HS-27A (cell line): ENCODE results near the gene ATP5F1D.
A peak's percentile ranks its signal among the peaks of the same experiment; 100 is the strongest.

Experiments
- DNase-seq: peaks from one replicate; pipeline ENCODE4 v3.0.0-alpha.2; 2012; ENCODE audit warnings: low read depth, missing footprints

ATP5F1D gene

DNA sequence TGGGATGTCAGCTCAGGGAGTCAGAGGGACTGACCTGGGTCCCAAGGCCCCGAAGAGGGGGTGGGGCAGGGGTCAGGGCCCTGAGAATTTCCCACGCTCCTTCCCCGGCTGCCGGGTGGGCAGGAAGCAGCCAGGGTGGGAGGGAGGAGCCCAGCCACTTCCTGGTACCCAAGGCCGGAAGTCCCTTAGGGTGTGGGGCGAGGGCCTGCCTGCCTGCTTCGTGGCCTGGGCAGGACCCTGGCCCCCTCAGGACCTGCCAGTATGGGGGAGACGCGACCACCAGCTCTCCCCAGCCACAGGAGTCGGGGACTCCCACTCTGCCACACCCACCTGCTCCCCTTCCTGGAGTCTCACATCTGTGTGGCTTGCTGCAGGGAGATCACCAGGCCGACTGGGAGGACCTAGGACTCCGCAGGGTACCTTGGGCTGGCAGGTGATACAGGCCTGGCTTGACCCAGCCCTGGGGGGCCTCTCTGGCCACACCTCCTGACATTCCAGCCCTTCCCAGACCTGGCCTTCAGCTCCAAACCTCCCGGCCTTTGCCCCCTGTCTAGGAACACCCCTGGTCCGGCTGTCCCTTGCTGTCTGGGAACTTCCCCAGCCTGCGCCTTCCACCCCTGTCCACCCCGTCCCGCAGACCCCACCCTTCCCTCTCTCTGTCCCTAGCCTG is 17.8 kb downstream of the ATP5F1D start:
- DNase-seq = no peak

- DNase-seq = no peak
Observed at GRCh38 chr19:1259876-1260748, 18.6 kb downstream of the ATP5F1D start.

GRCh38 chr19:1260749-1261537 is 19.4 kb downstream of the ATP5F1D start:
- DNase-seq = no peak

DNA sequence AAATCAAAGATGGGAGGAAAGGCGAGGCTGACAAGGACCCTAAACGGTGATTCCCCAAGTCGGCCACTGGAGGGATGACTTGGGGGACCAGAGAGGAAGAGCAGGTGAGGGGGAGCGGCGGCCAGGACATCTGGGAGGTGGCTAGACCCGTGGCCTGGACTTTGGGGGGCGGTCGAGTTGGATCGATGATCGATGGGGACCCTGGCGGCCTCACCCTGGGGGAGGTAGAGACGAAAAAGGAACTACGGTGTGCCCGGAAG is 19.9 kb downstream of the ATP5F1D start:
- DNase-seq = no peak

GRCh38 chr19:1261798-1262622 is 20.5 kb downstream of the ATP5F1D start:
- DNase-seq = no peak

- DNase-seq = no peak
Observed at GRCh38 chr19:1262623-1263123, 21.1 kb downstream of the ATP5F1D start.

GRCh38 chr19:1263188-1263587 is 21.6 kb downstream of the ATP5F1D start:
- no peak for DNase-seq

GRCh38 chr19:1264801-1265614 is 23.5 kb downstream of the ATP5F1D start:
- no peak for DNase-seq

GRCh38 chr19:1265615-1266128 is 24.1 kb downstream of the ATP5F1D start:
- no peak for DNase-seq

GRCh38 chr19:1266129-1266915 is 24.8 kb downstream of the ATP5F1D start:
- no peak for DNase-seq

GRCh38 chr19:1266916-1267476 is 25.4 kb downstream of the ATP5F1D start:
- DNase-seq = no peak

DNA sequence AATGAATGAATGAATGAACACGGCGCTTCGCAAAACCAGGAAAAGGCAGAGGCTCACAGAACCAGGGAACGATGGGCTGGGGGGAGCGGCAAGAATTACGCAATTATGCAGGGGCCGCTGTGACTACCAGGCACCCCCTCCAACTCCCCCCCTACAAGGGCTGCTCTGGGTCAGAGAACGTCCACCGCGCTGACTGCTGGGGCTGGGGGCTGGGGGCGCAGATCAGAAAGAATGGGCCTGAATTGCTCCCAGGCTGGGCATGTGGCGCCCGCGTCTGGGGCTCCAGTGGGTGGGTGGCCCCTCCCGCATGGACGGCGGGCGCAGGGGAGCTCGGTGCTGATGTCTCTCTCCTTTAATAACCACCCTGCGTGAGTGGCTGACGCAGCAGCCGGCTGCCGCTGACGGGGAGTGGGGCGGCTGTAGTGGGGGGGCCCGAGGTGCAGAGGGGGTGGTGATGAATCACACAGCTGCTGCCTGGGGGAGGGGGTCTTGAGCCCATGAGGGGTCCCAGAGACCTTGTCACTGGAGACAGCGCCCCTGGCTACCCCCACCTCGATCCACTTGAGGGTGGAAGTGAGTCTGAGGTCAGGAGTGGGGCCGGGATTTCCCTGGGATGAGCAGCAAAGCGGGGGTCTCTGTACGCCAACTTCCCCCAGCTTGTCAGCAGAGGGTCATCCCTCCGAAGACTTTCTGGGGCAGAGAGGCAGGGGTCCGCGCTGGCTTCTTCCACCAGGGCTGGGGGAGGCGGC is 26.1 kb downstream of the ATP5F1D start:
- no peak for DNase-seq

GRCh38 chr19:1268226-1269064 is 26.9 kb downstream of the ATP5F1D start:
- no peak for DNase-seq

DNA sequence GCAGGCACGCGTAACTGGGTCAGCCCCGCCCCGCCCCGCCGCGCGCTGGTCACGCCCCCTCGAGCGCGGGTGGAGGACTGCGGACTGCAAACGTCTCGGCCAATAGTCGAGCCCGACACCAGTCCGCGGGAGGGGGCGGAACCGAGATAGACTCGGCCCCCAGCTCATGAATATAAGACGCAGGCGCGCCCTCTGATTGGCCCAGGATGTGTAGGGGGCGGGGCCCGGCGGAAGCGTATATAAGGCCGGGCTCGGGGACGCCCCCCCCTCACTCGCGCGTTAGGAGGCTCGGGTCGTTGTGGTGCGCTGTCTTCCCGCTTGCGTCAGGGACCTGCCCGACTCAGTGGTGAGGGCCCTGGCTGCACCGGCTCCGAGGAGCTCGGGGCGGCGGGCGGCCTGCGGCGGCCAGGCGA is 27.5 kb downstream of the ATP5F1D start, which contains the start of gene CIRBP:
CIRBP (plus strand) TSS at position 268 of the 413 bp plus-strand sequence. CDS start 1,602 bp downstream, outside the sequence.
- DNase-seq = peak; percentile 90

GRCh38 chr19:1269478-1270212 is 28.1 kb downstream of the ATP5F1D start:
- DNase-seq = peak; percentile 84

DNA sequence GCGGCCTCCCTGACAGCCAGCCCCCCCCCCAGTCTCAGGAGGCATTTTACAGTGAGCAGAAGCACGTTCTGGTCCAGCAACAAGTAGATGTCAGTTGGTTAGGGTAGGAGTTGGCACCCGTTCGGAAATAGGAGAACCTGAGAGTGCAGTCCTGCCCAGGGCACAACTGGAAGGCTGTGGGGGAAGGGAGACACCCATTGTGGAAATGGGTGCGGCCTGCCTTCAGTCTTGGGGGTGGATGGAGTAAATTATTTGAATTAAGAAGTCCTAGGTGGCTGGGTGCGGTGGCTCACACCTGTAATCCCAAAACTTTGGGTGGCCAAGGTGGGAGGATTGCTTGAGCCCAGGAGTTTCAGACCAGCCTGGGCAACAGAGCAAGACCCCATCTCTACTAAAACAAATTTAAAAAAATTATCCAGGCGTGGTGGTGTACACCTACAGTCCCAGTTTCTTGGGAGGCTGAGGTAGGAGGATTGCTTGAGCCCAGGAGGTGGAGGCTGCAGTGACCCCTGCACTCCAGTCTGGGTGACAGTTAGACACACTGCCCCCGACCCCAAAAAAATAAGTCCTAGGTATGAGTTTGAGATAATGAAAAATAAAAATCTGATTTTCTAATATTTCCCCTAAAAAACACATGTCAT is 28.8 kb downstream of the ATP5F1D start:
- DNase-seq = no peak
